Stomach smooth muscle (tissue), 2 donors: ENCODE data around the gene GALNT18.

Experiments
- H3K27ac ChIP-seq: one replicate; pipeline ENCODE4 v1.7.0; 2013; ENCODE audit warnings: mild to moderate bottlenecking, low read length, inconsistent platforms
- H3K27me3 ChIP-seq, 2 donors: one replicate each; pipeline ENCODE4 v1.7.0; 2013; ENCODE audit warnings: low read length in 2 of 2; ENCODE audit not compliant: insufficient read depth in 2 of 2, control insufficient read depth in 1 of 2
- H3K36me3 ChIP-seq, 2 donors: one replicate each; pipeline ENCODE4 v1.7.0; 2013; ENCODE audit warnings: low read length in 2 of 2; ENCODE audit not compliant: control insufficient read depth in 2 of 2, insufficient read depth in 2 of 2
- H3K4me1 ChIP-seq: one replicate; pipeline ENCODE4 v1.7.0; 2013; ENCODE audit warnings: low read length; ENCODE audit not compliant: control insufficient read depth, insufficient read depth
- H3K4me3 ChIP-seq, 2 donors: one replicate each; pipeline ENCODE4 v1.7.0; 2013; ENCODE audit warnings: low read length in 2 of 2
- H3K9ac ChIP-seq, 2 donors: one replicate each; pipeline ENCODE4 v1.7.0; 2013; ENCODE audit warnings: low read length in 2 of 2, mild to moderate bottlenecking in 1 of 2
- H3K9me3 ChIP-seq, 2 donors: one replicate each; pipeline ENCODE4 v1.7.0; 2013; ENCODE audit warnings: low read length in 2 of 2; ENCODE audit not compliant: control insufficient read depth in 2 of 2
- donor health status: healthy.
- donor health status: Pancreatic carcinoma.

The GALNT18 gene

DNA sequence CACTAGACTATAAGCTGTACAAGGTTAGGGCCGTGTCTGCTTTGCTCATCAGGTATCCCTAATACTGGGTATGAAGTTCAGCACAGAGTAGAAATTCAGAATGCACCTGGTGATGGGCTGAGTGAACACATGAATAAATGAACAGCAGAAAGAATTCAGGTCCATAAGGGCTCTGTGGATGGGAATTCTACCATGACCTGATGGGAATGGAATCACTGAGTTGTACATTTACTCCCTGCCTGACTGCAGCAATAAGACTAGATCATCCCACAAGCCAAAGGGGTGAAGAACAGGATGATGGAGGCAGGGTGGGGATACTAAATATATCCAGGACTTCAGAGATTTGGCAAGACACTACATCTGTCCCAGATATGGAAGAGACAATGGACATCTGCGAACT is 182.2 kb downstream of the GALNT18 start:
- peaks cover 5% of the 10 kb centered on the region for H3K4me1 ChIP-seq

GRCh38 chr11:11436715-11437313 is 185.0 kb downstream of the GALNT18 start:
- no peak overlapping the region for H3K27ac ChIP-seq
- no peaks in the 10 kb centered on the region for H3K27me3 ChIP-seq
- no peak overlapping the region for H3K4me3 ChIP-seq
- H3K9me3 ChIP-seq: no peaks in the 10 kb centered on the region
- H3K4me1 ChIP-seq: peaks cover 4% of the 10 kb centered on the region
- peaks cover 0 to 6% of the 10 kb centered on the region in 2 donors for H3K36me3 ChIP-seq
- no peak overlapping the region for H3K9ac ChIP-seq

More for the DNA sequence above, 182.2 kb downstream of the GALNT18 start:
- no peaks in the 10 kb centered on the region for H3K36me3 ChIP-seq
- H3K9ac ChIP-seq: no peak overlapping the region
- no peaks in the 10 kb centered on the region for H3K27me3 ChIP-seq
- H3K9me3 ChIP-seq: no peaks in the 10 kb centered on the region
- H3K4me3 ChIP-seq: no peak overlapping the region
- no peak overlapping the region for H3K27ac ChIP-seq

GRCh38 chr11:11435635-11436034 is 186.2 kb downstream of the GALNT18 start:
- no peaks in the 10 kb centered on the region for H3K27me3 ChIP-seq
- no peak overlapping the region for H3K4me3 ChIP-seq
- peaks cover 0 to 6% of the 10 kb centered on the region in 2 donors for H3K36me3 ChIP-seq
- H3K27ac ChIP-seq: no peak overlapping the region
- peaks cover 4% of the 10 kb centered on the region for H3K4me1 ChIP-seq
- no peak overlapping the region for H3K9ac ChIP-seq
- H3K9me3 ChIP-seq: no peaks in the 10 kb centered on the region

- H3K27me3 ChIP-seq: no peaks in the 10 kb centered on the region
Measured at GRCh38 chr11:11433960-11434359, 187.8 kb downstream of the GALNT18 start.

DNA sequence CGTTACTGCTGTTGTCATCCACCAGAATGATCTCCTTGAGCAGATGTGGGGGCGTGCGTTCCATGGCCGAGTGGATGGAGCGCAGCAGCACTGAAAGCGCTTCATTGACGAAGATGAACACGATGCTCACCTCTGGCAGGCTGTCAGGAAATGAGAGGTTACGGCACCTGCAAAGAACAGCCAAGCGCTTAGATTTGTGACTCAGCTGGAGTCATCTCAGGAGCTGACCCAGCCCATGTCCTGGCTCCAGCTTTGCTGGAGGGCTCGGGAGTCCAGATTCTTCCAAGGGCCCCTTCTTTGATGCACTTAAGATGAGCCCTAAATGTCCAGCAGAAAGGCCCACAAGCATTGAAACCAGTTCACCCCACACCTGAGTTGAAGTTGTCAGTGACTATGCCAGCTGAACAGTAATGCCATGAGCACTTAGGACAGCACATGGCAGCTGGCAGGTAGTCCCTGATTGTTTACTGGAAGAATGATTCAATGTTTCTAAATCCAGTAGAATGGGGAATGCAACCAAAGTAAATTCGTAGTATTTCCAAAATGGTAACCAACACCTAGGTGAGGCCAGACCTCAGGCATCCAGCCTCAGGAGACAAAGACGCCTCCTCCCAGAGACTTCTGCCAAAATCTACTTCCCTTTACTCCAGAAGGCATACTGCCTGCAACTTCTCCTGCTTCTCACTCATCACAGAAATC is 189.0 kb downstream of the GALNT18 start:
- H3K9me3 ChIP-seq: no peaks in the 10 kb centered on the region
- H3K27me3 ChIP-seq: no peaks in the 10 kb centered on the region
- H3K4me3 ChIP-seq: no peak overlapping the region
- no peak overlapping the region for H3K27ac ChIP-seq
- H3K36me3 ChIP-seq: peaks cover 0 to 6% of the 10 kb centered on the region in 2 donors
- no peak overlapping the region for H3K9ac ChIP-seq
- peaks cover 9% of the 10 kb centered on the region for H3K4me1 ChIP-seq

More at GRCh38 chr11:11433960-11434359, 187.8 kb downstream of the GALNT18 start:
- Histone ChIP-seq H3K9me3 (no peaks in the 10 kb centered on the region), H3K9ac (no peak overlapping the region), H3K4me1 (peaks cover 4% of the 10 kb centered on the region), H3K27ac (no peak overlapping the region), H3K4me3 (no peak overlapping the region), H3K36me3 (peaks cover 0 to 6% of the 10 kb centered on the region in 2 donors)

DNA sequence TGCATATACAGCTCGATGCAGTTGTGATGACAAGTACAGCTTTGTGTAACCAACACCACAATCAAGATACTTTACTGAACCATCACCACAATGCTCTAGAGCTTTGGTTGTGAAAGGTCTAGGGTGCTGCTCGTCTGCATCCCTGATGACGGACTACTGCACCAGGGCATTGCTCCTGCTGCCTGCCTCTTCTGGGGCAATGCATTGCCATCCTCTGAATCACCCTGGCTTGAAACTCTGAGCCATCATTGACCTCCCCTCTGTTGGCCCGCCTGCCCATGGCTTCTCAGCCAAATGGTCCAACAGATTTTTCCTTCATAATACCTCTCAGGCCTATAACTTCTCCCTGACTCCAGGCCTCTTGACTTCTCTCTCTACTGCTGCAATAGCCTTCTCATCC is 191.4 kb downstream of the GALNT18 start:
- Histone ChIP-seq H3K27me3 (no peaks in the 10 kb centered on the region), H3K9me3 (no peaks in the 10 kb centered on the region), H3K36me3 (peaks cover 0 to 6% of the 10 kb centered on the region in 2 donors), H3K9ac (no peak overlapping the region), H3K27ac (no peak overlapping the region), H3K4me3 (no peak overlapping the region), H3K4me1 (peaks cover 18% of the 10 kb centered on the region)

DNA sequence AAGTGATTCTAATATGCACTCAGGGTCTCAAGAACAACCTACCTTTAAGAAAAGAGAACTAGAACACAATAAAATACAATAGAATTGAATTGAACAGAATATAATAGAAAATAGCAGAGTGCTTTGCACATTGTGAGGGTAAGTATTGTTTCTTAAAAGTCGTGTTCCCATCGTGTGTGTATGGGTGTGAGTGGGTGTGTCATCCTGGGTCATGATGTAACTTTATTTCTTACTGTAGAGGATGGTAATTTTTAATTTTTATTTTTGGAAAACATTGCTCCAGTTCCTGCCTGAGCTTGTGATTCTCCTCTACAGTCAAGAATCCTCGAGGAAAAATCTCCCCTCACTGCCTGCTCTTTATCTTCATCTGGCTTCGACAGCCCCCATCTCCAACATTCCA is 193.1 kb downstream of the GALNT18 start:
- no peaks in the 10 kb centered on the region for H3K27me3 ChIP-seq
- H3K4me1 ChIP-seq: peaks cover 17% of the 10 kb centered on the region
- H3K9me3 ChIP-seq: no peaks in the 10 kb centered on the region
- H3K27ac ChIP-seq: no peak overlapping the region
- no peak overlapping the region for H3K4me3 ChIP-seq
- H3K9ac ChIP-seq: no peak overlapping the region
- peaks cover 0 to 6% of the 10 kb centered on the region in 2 donors for H3K36me3 ChIP-seq

- Histone ChIP-seq H3K9me3 (no peaks in the 10 kb centered on the region), H3K4me3 (no peak overlapping the region), H3K27me3 (no peaks in the 10 kb centered on the region), H3K36me3 (peaks cover 0 to 6% of the 10 kb centered on the region in 2 donors), H3K27ac (peak overlapping the region; percentile 55), H3K9ac (no peak overlapping the region), H3K4me1 (peaks cover 14% of the 10 kb centered on the region)
Measured at GRCh38 chr11:11427542-11427941, 194.3 kb downstream of the GALNT18 start.

- Histone ChIP-seq H3K36me3 (peaks cover 0 to 2% of the 10 kb centered on the region in 2 donors), H3K27ac (peak overlapping the region; percentile 55), H3K9me3 (no peaks in the 10 kb centered on the region), H3K27me3 (no peaks in the 10 kb centered on the region), H3K9ac (no peak overlapping the region), H3K4me3 (no peak overlapping the region), H3K4me1 (peaks cover 15% of the 10 kb centered on the region)
Measured at GRCh38 chr11:11427140-11427539, 194.7 kb downstream of the GALNT18 start.

DNA sequence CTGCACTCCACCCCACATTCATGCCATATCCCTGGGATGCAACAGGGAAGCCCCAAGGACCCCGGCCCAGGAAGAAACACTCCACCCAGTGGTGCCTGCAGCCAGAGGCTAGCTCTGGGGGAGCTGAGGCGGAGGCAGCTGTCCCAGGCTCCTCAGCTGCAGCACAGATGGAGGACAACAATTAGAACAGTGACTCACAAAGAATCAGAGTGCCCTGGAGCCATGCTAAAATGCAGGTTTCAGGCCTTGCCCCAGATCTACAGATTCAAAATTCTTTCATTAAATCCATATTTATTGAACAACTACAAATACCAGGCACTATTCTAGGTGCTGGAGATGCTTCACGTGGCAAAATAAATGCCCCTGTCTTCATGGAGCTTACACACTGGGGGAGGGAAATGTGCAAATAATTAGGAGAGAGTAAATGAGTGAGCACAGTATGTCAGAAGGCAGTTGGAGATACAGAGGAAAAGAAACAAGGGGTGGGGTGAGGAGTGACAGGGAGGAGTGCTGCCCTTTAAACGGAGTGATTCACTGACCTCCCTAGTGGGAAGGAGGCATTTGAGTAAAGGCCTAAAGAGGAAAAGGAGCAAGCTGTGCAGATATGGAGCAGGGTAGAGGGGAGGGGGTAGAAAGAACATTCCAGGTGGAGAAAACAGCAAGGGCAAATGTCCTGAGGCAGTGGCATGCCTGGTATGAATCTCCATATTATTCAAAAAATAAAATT is 195.4 kb downstream of the GALNT18 start:
- no peak overlapping the region for H3K27ac ChIP-seq
- no peaks in the 10 kb centered on the region for H3K27me3 ChIP-seq
- H3K9ac ChIP-seq: no peak overlapping the region
- no peaks in the 10 kb centered on the region for H3K36me3 ChIP-seq
- peaks cover 18% of the 10 kb centered on the region for H3K4me1 ChIP-seq
- no peak overlapping the region for H3K4me3 ChIP-seq
- H3K9me3 ChIP-seq: no peaks in the 10 kb centered on the region
